Measurements from ENCODE around the gene ATG9A.

DNA sequence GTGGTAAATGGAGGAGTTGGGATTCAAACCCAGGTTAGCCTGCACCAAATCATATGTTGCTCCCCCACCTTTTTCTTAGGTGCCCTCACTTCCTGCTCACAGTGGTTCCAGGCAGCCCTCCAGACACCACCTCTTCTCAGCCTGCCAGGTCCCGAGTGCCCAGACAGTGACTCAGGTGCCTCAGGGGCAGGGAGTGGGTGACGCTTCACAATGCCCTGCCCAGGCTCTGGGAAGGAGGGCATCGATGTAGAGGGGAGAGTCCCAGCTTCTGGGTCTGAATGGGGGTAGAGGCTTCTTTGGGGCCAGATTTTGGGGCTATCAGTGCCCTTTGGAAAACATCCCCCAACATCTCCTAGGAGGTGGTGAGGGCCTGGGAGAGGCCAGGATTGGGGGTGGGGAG, 44.5 kb upstream of the ATG9A start:
- TF ChIP-seq POLR2A (IDR thresholded peaks at IDR 0.05; ENCODE audit: low read depth, low read length) = no peak
- TF ChIP-seq, protein P1, sequence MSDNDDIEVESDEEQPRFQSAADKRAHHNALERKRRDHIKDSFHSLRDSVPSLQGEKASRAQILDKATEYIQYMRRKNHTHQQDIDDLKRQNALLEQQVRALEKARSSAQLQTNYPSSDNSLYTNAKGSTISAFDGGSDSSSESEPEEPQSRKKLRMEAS (IDR thresholded peaks at IDR 0.05; ENCODE audit: insufficient read depth, insufficient read length) = no peak

Data from endothelial cell of umbilical vein (primary cell).